Hematopoietic multipotent progenitor cell treated with erythropoietin and hydrocortisone succinate and interleukin-3 and kit ligand, for 4 days (in vitro differentiated cells): Measurements from ENCODE around the gene PRKN.
A peak's percentile ranks its signal among the peaks of the same experiment; 100 is the strongest.

Source experiments
- DNase-seq: peaks from one replicate; pipeline ENCODE4 v3.0.0-alpha.2; 2015

PRKN gene

GRCh38 chr6:162090734-162091133 is 636.8 kb downstream of the PRKN start:
- no peak for DNase-seq

DNA sequence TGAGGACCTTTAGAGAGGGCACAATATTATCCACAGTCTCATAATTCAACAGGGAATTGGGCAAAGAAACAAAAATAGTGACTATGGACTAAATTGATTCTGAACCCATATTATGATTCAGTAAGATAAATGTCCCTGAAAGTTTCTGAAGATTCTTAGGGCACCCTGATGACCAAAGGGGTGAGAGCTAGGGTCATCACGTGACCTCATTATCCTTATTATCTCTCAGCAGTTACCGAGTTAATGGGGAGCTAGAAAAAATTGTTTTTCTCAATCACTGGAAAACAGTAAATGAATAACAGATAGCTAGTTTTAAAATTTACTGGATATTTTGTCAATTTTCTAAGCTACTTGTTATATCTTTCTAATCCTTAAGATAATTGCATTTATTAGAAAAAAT is 639.5 kb downstream of the PRKN start:
- DNase-seq, result no peak

DNA sequence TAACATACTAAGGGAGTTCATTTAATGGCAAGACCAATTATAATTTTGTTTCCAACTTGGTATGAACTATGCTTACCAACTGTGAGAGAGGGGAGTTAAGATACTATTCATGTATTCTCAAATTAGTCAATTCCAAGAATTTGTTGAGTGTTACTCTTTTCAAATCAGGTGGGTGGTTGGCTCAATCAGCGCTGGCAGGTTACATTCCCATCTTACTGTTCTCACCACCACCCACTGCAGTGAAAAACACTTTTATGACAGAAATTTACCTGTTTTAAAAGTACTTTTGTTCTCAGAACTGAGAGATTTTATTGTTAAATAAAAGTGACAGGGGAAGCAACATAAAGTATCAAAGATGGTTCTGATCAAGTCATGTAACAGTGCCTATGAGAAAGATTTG is 642.0 kb downstream of the PRKN start:
- DNase-seq, result no peak

- DNase-seq, result no peak
Observed at GRCh38 chr6:162082520-162082919, 645.0 kb downstream of the PRKN start.

- DNase-seq, result no peak
Observed at GRCh38 chr6:162078667-162079066, 648.9 kb downstream of the PRKN start.

DNA sequence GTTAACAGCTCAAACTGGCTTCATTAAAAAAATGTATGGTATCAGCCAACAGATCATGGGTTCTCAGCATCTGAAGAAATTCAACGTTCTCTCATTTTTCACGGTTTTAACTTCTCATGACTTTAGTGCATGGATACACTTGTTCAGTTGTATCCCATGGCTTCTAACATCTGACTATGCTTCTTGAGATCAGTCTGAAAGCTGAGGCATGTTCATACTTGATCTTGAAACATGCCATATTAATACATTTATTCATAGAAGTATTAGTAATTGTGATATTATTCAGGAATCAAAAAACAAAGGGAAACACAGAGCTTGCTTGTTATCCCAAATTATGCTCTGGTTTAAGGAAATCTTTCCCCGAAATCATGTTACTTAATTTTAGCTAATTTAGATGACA is 649.4 kb downstream of the PRKN start:
- DNase-seq, result no peak

DNA sequence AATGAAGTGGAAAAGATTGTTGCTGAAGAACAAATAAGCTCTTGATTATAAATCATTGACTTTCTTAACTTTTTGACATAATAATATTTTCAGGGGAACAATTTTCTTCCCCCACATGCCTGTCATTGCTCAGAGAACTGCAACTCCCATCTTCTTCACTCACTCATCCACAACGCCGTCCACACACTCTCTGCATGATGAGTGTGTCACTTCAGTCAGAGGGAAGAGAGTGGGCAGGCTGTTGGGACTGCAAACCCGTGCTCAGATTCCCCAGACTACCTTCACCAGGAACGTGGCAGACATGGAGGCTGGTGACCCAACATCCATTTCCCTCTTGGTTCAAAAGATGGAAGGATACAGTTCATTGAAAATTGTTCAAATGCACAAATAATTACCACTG is 650.8 kb downstream of the PRKN start:
- no peak for DNase-seq

DNA sequence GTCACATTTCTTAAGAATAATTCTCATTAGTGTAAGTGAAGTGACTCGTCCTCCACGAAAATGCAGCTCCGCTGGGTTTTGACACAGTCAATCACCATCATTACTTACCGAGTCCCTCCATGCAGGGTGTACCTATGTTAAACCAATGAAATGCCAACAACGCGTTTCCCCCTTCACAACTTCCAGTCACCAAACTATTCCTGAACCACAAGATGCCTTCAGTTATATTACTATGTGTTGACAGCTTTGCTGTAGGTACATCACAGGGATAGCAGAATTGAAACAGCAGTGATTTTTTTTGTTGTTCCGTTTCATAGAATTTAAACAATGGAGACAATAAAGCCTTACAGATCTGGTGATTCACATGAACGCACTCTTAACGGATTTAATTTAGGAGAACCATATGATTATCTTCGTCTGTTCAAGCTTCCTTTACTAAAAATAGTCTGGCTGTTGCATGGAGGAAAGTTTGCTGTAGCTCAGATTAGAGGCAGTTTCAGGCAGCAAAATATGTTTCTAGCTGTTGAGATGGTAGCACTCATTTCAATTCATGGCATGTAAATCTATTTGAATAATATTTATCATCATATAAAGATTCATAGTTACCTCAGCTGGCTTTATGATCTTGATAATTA is 652.8 kb downstream of the PRKN start:
- no peak for DNase-seq

DNA sequence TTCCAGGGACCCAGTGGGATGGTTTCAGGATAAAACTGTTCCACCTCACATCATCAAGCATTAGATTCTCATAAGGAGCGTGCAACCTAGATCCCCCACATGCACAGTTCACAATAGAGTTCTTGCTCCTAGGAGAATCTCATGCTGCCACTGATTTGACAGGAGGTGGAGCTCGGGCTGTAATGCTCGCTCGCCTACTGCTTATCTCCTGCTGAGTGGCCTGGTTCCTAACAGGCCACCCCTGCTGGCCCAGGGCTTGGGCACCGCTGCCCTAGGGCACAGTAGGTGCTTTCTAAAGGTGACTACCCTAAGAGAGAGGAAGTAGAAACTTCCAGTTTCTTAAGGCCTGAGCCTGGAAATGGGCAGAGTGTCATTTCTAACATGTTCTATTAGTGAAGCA is 656.9 kb downstream of the PRKN start:
- no peak for DNase-seq

- DNase-seq, result no peak
Observed at GRCh38 chr6:162069995-162070394, 657.6 kb downstream of the PRKN start.

- DNase-seq, result no peak
Observed at GRCh38 chr6:162068340-162068739, 659.2 kb downstream of the PRKN start.

DNA sequence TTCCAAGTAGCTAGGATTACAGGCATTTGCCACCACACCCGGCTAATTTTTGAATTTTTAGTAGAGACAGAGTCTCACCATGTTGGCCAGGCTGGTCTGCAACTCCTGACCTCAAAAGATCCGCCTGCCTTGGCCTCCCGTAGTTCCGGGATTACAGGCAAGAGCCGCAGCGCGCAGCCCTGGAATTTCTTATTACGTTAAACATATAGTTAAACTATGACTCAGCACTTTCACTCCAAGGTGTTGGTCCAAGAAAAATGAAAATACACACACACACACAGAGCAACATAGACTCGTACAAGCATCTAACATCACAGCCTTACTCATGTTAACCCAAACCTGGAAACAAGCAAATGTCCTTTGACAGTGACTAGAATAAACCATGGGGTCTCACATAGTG is 663.9 kb downstream of the PRKN start:
- no peak for DNase-seq

DNA sequence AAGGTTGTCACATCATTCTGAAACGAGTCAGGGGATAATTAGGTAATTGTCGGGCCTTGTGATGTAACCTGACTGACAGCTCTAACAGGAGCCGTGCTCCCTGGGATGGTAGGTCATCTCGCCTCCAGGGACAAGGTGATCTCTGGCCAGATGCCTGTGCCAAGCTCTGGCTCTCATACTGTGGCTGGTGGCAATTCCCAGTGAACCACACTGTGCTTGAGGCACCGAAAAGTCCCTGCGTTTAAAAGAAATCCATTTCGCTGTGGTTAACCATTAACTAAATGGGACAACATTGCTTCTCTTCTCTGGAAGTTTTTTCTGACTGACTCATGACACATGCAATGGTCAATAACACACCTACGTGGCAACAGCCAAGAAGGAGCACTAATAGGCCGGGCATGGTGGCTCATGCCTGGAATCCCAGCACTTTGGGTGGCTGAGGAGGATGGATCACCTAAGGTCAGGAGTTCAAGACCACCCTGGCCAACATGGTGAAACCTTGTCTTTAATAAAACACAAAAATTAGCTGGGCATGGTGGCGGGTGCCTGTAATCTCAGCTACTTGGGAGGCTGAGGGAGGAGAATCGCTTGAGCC is 669.2 kb downstream of the PRKN start:
- no peak for DNase-seq

GRCh38 chr6:162056745-162057144 is 670.8 kb downstream of the PRKN start:
- peak; percentile 7 for DNase-seq

DNA sequence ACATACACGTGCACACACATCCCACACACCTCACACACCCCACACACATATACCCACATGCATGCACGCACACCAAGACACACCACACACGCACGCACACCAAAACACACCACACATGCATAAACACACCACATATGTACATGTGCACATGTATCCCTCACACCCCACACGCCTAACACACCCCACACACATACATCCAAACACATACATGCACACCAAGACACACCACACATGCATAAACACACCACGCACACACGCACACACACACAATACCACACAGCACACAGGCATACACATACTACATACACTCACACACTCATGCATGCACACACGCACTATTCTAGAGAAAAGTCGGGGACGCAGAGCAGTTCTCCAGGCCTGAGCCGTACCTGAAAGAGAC is 671.5 kb downstream of the PRKN start:
- DNase-seq, result no peak

- no peak for DNase-seq
Observed at GRCh38 chr6:162055365-162055764, 672.2 kb downstream of the PRKN start.

DNA sequence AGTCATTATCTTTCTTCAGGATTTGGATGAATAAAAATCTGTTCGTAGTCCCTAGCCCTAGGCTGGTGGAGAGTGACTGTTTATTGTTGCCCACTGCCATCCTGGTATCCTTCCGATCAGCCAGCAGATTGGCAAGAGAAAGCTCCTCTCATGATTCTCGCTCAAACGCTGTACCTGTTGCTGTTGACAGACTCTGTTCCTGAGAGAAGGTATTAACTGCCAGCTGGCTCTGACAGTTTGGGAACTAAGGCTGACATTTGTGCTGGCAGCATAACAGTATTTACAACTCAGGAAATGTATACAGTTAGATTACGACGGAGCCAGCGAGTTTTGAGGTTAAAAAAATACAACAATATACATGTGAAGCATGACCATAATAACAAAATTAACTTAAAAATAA is 674.5 kb downstream of the PRKN start:
- DNase-seq, result no peak

- no peak for DNase-seq
Observed at GRCh38 chr6:162050579-162050978, 677.0 kb downstream of the PRKN start.

DNA sequence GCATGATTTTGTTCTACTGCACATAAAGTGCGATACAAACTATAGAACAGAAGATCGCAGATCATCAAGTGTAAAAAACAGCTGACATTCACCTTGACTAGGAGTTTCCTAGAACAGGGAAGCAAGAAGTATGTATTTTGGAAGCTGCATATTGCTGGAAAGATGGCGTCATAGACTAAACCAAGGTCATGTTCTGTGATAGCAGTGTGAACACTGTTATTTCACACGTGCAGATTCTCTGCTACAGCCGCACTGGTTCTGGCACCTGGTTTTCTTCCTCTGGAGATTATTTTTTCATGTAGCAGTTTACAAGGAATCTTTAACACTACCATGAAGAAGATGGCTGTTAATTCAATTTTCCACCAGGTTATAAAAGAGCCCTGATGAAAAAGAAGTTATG is 681.2 kb downstream of the PRKN start:
- no peak for DNase-seq

DNA sequence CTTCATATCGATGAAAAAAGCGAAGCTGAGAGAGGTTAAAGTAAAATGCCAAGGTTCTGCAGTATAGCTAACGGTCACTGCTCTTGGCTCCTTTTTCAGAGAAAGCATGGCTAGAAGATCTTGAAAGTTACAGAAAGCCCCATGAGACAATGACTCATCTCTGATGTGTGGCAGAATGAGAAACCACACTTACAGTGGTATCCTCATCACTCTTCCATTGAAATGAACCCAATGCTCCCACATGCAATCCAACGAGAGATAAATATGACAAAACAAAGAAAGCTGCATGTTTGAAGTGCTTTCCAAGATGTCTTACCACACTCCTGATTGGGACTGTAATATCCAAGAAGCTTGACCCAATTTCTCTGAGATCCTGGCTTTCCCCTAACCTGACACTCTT is 694.9 kb downstream of the PRKN start:
- DNase-seq, result no peak

GRCh38 chr6:162029873-162030576 is 697.5 kb downstream of the PRKN start:
- no peak for DNase-seq

DNA sequence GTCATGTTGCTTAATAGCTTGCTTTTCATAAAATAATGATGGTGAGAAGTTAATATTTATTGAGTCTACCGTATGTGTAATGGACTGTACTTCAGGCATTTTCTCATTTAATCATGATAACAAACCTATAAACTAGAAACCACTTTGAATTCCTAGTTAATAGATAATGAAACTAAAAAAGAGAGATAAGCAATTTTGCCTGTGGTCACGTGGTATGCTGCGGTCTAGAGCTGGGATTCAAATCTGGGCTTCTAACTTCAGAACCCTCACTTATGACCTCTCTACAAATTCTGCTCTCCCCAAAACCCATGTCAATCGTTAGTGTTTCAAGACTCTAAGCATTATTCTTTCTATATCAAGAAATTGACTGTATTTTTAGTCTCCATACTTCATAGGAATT is 700.7 kb downstream of the PRKN start:
- DNase-seq, result no peak

DNA sequence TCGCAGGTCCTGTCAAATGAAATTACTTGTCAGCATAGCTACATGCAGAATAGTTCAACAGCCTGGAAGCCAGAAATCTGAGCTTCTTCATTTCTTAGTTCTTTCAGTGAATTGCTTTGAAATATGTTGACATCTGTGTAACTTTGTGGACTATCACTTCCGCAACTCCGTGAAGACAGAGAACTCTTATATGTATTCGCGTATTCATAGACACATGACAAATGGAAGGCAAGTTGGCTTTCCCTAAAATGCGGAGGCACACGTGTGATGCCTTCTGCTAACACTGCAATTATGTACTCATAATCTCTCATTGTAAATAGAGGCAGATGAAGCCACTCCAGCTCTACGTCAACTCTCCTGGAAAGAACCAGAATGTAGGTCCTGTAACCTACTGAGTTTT is 701.5 kb downstream of the PRKN start:
- no peak for DNase-seq

- no peak for DNase-seq
Observed at GRCh38 chr6:162019349-162019748, 708.2 kb downstream of the PRKN start.

GRCh38 chr6:162017536-162017935 is 710.0 kb downstream of the PRKN start:
- DNase-seq, result no peak
